GM08714 (cell line): ENCODE results near the gene CTBP2.

Experiments used
- H3K4me3 ChIP-seq: fragments of 200-500 bp; sonication (Bioruptor generic); 2 replicates; pipeline ENCODE4 v1.5.1; 2014; ENCODE audit warnings: mild to moderate bottlenecking, low read length, inconsistent platforms
- ZNF274 ChIP-seq: IDR thresholded peaks from 2 replicates; pipeline ENCODE4 v1.6.1; 2012; ENCODE audit warnings: mild to moderate bottlenecking, low read depth, low read length

The CTBP2 gene

GRCh38 chr10:125121003-125121402, 39.4 kb downstream of the CTBP2 start:
- TF ChIP-seq ZNF274, result no peak
- H3K4me3 ChIP-seq, result no peak overlapping the region

GRCh38 chr10:125120053-125120710, 40.2 kb downstream of the CTBP2 start:
- no peak overlapping the region for H3K4me3 ChIP-seq
- TF ChIP-seq ZNF274, result no peak

- no peak for TF ChIP-seq ZNF274
- H3K4me3 ChIP-seq, result no peak overlapping the region
Measured at GRCh38 chr10:125118701-125119100, 41.7 kb downstream of the CTBP2 start.

GRCh38 chr10:125118011-125118611, 42.3 kb downstream of the CTBP2 start:
- no peak for TF ChIP-seq ZNF274
- no peak overlapping the region for H3K4me3 ChIP-seq

- no peak overlapping the region for H3K4me3 ChIP-seq
- no peak for TF ChIP-seq ZNF274
Measured at GRCh38 chr10:125116652-125117310, 43.6 kb downstream of the CTBP2 start.

GRCh38 chr10:125116041-125116649, 44.2 kb downstream of the CTBP2 start:
- TF ChIP-seq ZNF274, result no peak
- H3K4me3 ChIP-seq, result no peak overlapping the region

GRCh38 chr10:125115409-125115808, 45.0 kb downstream of the CTBP2 start:
- no peak overlapping the region for H3K4me3 ChIP-seq
- no peak for TF ChIP-seq ZNF274

- TF ChIP-seq ZNF274, result no peak
Measured at GRCh38 chr10:125114761-125115391, 45.5 kb downstream of the CTBP2 start.

GRCh38 chr10:125113691-125114371, 46.5 kb downstream of the CTBP2 start:
- H3K4me3 ChIP-seq, result no peak overlapping the region
- TF ChIP-seq ZNF274, result no peak

More at GRCh38 chr10:125114761-125115391, 45.5 kb downstream of the CTBP2 start:
- H3K4me3 ChIP-seq, result no peak overlapping the region

- TF ChIP-seq ZNF274, result no peak
- H3K4me3 ChIP-seq, result no peak overlapping the region
Measured at GRCh38 chr10:125112697-125113494, 47.5 kb downstream of the CTBP2 start.

GRCh38 chr10:125111118-125111727, 49.1 kb downstream of the CTBP2 start:
- no peak overlapping the region for H3K4me3 ChIP-seq
- no peak for TF ChIP-seq ZNF274

GRCh38 chr10:125107965-125108580, 52.3 kb downstream of the CTBP2 start:
- TF ChIP-seq ZNF274, result no peak
- H3K4me3 ChIP-seq, result no peak overlapping the region
